SIG-M5 treated with dmso at 0.1 percent for 504 hours (cell line): ENCODE data around the gene AGXT2.
A peak's percentile ranks its signal among the peaks of the same experiment; 100 is the strongest.
"Not testable (repeated sequence)": the region's sequence is repeated elsewhere in the genome, so short reads cannot be mapped to it uniquely, and the experiment has no call there.

Source experiments
- DNase-seq: peaks from one replicate; lab custom pipeline; 2025; ENCODE audit not compliant: unreplicated experiment; lab: John Stamatoyannopoulos, UW

The AGXT2 gene

DNA sequence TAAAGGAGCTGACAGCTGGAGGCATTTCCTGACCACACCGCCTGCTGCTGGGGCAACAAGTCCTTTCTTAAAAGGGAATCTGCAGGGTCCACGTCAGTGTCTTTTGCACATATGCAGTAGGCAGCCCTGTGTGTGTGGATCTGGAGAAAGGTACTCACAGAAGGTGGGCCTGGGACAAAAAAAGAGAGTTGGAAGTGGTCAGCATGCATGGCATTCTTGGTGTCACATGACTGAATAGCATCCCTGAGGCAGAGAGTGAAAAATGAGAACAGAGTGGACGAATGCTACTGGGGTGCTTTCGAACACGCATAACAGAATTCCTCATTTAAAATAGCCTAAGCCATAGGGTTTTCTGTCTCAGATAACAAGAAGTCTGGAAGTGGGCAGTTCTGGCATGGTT is 71.4 kb downstream of the AGXT2 start:
- DNase-seq, result no peak

DNA sequence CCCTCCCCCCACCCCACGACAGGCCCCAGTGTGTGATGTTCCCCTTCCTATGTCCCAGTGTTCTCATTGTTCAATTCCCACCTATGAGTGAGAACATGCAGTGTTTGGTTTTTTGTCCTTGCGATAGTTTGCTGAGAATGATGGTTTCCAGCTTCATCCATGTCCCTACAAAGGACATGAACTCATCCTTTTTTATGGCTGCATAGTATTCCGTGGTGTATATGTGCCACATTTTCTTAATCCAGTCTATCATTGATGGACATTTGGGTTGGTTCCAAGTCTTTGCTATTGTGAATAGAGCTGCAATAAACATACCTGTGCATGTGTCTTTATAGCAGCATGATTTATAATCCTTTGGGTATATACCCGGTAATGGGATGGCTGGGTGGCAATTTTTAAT is 76.1 kb downstream of the AGXT2 start:
- not testable (repeated sequence) for DNase-seq

- DNase-seq, result no peak
Observed at GRCh38 chr5:34970552-34970951, 77.2 kb downstream of the AGXT2 start.

GRCh38 chr5:34968258-34968657 is 79.5 kb downstream of the AGXT2 start:
- DNase-seq, result no peak

DNA sequence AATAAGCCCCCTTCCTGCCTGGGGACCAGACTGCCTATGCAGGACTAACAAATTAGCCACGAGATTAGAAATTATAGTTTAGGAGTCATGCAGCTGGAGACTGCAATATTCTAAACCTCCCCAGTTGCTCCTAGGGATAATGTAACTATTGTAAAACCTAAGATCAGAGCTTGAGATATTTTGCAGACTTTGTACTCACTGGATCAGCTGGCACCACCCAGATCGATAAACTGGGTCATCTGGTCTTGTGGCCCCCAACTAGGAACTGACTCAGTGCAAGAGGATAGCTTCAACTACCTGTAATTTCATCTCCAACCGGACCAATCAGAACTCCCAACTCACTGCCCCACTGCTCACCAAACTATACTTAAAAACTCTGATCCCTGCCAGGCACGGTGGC is 80.2 kb downstream of the AGXT2 start:
- no peak for DNase-seq

- peak; percentile 2 for DNase-seq
Observed at GRCh38 chr5:34959323-34959722, 88.4 kb downstream of the AGXT2 start.

- DNase-seq, result peak; percentile 40
Observed at GRCh38 chr5:34957857-34958690, 89.7 kb downstream of the AGXT2 start.

- DNase-seq, result no peak
Observed at GRCh38 chr5:34957321-34957720, 90.4 kb downstream of the AGXT2 start.
